ENCODE measurements around the gene ITPA.
A peak's percentile ranks its signal among the peaks of the same experiment; 100 is the strongest.

ITPA gene

GRCh38 chr20:3245711-3246110, 36.4 kb downstream of the ITPA start:
- TF ChIP-seq, protein P1, sequence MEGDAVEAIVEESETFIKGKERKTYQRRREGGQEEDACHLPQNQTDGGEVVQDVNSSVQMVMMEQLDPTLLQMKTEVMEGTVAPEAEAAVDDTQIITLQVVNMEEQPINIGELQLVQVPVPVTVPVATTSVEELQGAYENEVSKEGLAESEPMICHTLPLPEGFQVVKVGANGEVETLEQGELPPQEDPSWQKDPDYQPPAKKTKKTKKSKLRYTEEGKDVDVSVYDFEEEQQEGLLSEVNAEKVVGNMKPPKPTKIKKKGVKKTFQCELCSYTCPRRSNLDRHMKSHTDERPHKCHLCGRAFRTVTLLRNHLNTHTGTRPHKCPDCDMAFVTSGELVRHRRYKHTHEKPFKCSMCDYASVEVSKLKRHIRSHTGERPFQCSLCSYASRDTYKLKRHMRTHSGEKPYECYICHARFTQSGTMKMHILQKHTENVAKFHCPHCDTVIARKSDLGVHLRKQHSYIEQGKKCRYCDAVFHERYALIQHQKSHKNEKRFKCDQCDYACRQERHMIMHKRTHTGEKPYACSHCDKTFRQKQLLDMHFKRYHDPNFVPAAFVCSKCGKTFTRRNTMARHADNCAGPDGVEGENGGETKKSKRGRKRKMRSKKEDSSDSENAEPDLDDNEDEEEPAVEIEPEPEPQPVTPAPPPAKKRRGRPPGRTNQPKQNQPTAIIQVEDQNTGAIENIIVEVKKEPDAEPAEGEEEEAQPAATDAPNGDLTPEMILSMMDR (conservative IDR thresholded peaks at IDR 0.05; ENCODE audit: low read depth): no peak
- no peak overlapping the region for H3K27ac ChIP-seq
- ChIA-PET POLR2A (ENCODE audit: low non-redundant PET) (interaction anchor here (1.1 kb wide), 1 partner anchor 25 kb away, joined by 3 read pairs; no protein-coding TSS in a partner anchor), CTCF (interaction anchor here (0.6 to 0.7 kb wide), 2 partner anchors 123 to 434 kb away, joined by 4 read pairs; no protein-coding TSS in a partner anchor)
- no peak for DNase-seq (ENCODE audit: low spot score)

GRCh38 chr20:3246682-3247081, 37.4 kb downstream of the ITPA start:
- ChIA-PET POLR2A (ENCODE audit: low non-redundant PET) (no interaction called here), CTCF (interaction anchor here (0.9 kb wide), 1 partner anchor 43 kb away, joined by 5 read pairs; no protein-coding TSS in a partner anchor)
- TF ChIP-seq, protein P1 (conservative IDR thresholded peaks at IDR 0.05; ENCODE audit: low read depth): no peak
- no peak for DNase-seq (ENCODE audit: low spot score)
- no peak overlapping the region for H3K27ac ChIP-seq

GRCh38 chr20:3247638-3248037, 38.3 kb downstream of the ITPA start:
- peak overlapping the region; percentile 20; the same call in 1 of the 2 replicates for H3K27ac ChIP-seq
- ChIA-PET POLR2A (ENCODE audit: low non-redundant PET) (interaction anchor here (0.6 kb wide), 1 partner anchor 8 kb away, joined by 3 read pairs; the partner anchor contains the start of gene SLC4A11), CTCF (interaction anchor here (0.8 to 1.3 kb wide), 4 partner anchors 25 to 194 kb away, joined by 4 to 5 read pairs (median 4); partner anchors contain the start of gene ITPA)
- DNase-seq (ENCODE audit: low spot score): no peak
- TF ChIP-seq, protein P1 (conservative IDR thresholded peaks at IDR 0.05; ENCODE audit: low read depth): no peak

GRCh38 chr20:3248167-3248992, 39.1 kb downstream of the ITPA start:
- ChIA-PET POLR2A (ENCODE audit: low non-redundant PET) (interaction anchor here (0.5 kb wide), 1 partner anchor 12 kb away, joined by 3 read pairs; no protein-coding TSS in a partner anchor), CTCF (interaction anchor here (0.8 to 1.3 kb wide), 3 partner anchors 25 to 195 kb away, joined by 4 read pairs; partner anchors contain the start of gene ITPA)
- H3K27ac ChIP-seq: peak overlapping the region; percentile 20; the same call in 1 of the 2 replicates
- TF ChIP-seq, protein P1 (conservative IDR thresholded peaks at IDR 0.05; ENCODE audit: low read depth): no peak
- DNase-seq (ENCODE audit: low spot score): no peak

- ChIA-PET POLR2A (ENCODE audit: low non-redundant PET) (interaction anchor here (0.5 kb wide), 1 partner anchor 12 kb away, joined by 3 read pairs; no protein-coding TSS in a partner anchor), CTCF (interaction anchor here (0.6 kb wide), 1 partner anchor 35 kb away, joined by 3 read pairs; no protein-coding TSS in a partner anchor)
- TF ChIP-seq, protein P1 (conservative IDR thresholded peaks at IDR 0.05; ENCODE audit: low read depth): no peak
- no peak for DNase-seq (ENCODE audit: low spot score)
- H3K27ac ChIP-seq: no peak overlapping the region
Measured at GRCh38 chr20:3248993-3249347, 39.7 kb downstream of the ITPA start.

- DNase-seq (ENCODE audit: low spot score): no peak
- CTCF ChIA-PET: interaction anchor here (0.6 to 1.1 kb wide), 3 partner anchors 9 to 1121 kb away, joined by 3 to 5 read pairs (median 3); partner anchors contain the start of gene SLC4A11
- TF ChIP-seq, protein P1 (conservative IDR thresholded peaks at IDR 0.05; ENCODE audit: low read depth): no peak
- H3K27ac ChIP-seq: peak overlapping the region; percentile 15; the same call in 1 of the 2 replicates
- POLR2A ChIA-PET (ENCODE audit: low non-redundant PET): no interaction called here
Measured at GRCh38 chr20:3250091-3250504, 40.8 kb downstream of the ITPA start.

Data from RWPE1 (cell line).